RWPE2 (cell line): ENCODE results near the gene LHX4.

Experiments used
- ATAC-seq: fragments of 200-7000 bp; cut with Tn5 transposase; 3 replicates; pipeline ENCODE4 v1.9.1; 2021; ENCODE audit warnings: low read depth
- DNase-seq: peaks from one replicate; pipeline ENCODE4 v3.0.0-alpha.2; 2020; ENCODE audit warnings: low spot score
- H3K27ac ChIP-seq: fragments of 450-650 bp; 2 replicates; pipeline ENCODE4 v1.5.1; 2017; ENCODE audit warnings: mild to moderate bottlenecking; ENCODE audit not compliant: poor library complexity, severe bottlenecking
- H3K27me3 ChIP-seq: fragments of 250-450 bp; sonication (Bioruptor Pico); 2 replicates; pipeline ENCODE4 v1.5.1; 2021; ENCODE audit warnings: mild to moderate bottlenecking, moderate library complexity; ENCODE audit not compliant: insufficient read depth, poor library complexity, severe bottlenecking
- H3K36me3 ChIP-seq: fragments of 250-450 bp; sonication (Bioruptor Pico); 2 replicates; pipeline ENCODE4 v1.5.1; 2020; ENCODE audit warnings: low read depth, mild to moderate bottlenecking, moderate library complexity
- H3K4me1 ChIP-seq: fragments of 250-450 bp; sonication (Bioruptor Pico); 2 replicates; pipeline ENCODE4 v1.5.1; 2021; ENCODE audit warnings: mild to moderate bottlenecking, moderate library complexity; ENCODE audit not compliant: insufficient read depth, poor library complexity, severe bottlenecking
- H3K4me3 ChIP-seq: fragments of 250-450 bp; sonication (Bioruptor Pico); 2 replicates; pipeline ENCODE4 v1.5.1; 2021; ENCODE audit warnings: mild to moderate bottlenecking, moderate library complexity; ENCODE audit not compliant: severe bottlenecking
- H3K9me3 ChIP-seq: fragments of 250-450 bp; sonication (Bioruptor Pico); 2 replicates; pipeline ENCODE4 v1.5.1; 2021; ENCODE audit warnings: mild to moderate bottlenecking, moderate library complexity; ENCODE audit not compliant: severe bottlenecking
- CTCF ChIP-seq: fragments of 450-650 bp; IDR thresholded peaks from one replicate; pipeline ENCODE4 v1.5.1; 2017; ENCODE audit warnings: mild to moderate bottlenecking, moderate library complexity; ENCODE audit not compliant: poor library complexity, severe bottlenecking

The LHX4 gene

DNA sequence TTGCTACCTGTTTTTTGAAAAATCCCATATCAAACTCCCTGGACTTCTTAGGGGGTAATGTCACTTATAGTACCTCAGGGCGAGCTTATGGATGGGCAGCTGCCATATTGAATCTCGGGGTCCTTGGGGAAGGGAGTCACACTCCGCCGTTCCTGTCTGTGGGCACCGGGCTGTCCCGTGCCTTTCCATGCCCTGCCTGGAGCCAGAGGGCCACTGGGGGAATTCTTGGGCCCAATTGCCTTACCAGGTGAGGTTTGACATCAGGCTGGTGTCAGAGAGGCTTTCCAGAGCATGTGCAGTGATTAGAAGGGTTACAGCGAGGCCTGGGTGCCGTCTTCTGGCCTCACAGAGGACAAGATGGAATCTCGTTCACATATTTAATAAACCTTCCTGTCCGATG, 46.6 kb upstream of the LHX4 start:
- H3K27ac ChIP-seq, result no peak overlapping the region
- no peak for TF ChIP-seq CTCF
- no peak overlapping the region for H3K4me3 ChIP-seq
- ATAC-seq, result no peak
- no peaks in the 10 kb centered on the region for H3K4me1 ChIP-seq
- H3K36me3 ChIP-seq, result peaks cover 79% of the 10 kb centered on the region
- H3K27me3 ChIP-seq, result no peaks in the 10 kb centered on the region
- DNase-seq, result peak; percentile 23
- no peaks in the 10 kb centered on the region for H3K9me3 ChIP-seq

DNA sequence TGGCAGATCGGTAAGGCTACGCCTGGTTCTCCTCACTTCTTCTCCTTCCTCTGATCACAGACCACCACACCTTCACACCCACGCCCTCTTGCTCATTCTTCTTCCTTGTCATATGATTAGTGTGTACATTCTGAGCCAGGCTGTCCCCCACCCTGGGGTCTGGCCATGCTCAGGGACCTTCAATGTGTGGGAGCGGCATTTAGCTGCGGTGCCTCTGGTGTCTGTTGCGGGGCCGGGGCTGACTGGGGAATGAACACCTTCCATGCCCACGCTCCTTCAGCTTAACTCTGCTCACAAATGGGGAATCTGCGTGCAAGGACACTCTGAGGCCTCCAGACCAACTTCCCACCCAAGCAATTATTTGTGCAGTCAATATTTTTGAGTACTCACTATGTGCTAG, 46.0 kb upstream of the LHX4 start:
- TF ChIP-seq CTCF, result no peak
- H3K4me3 ChIP-seq, result no peak overlapping the region
- peaks cover 79% of the 10 kb centered on the region for H3K36me3 ChIP-seq
- DNase-seq (peak; percentile 47), ATAC-seq (no peak)
- no peaks in the 10 kb centered on the region for H3K9me3 ChIP-seq
- no peaks in the 10 kb centered on the region for H3K4me1 ChIP-seq
- no peak overlapping the region for H3K27ac ChIP-seq
- no peaks in the 10 kb centered on the region for H3K27me3 ChIP-seq

DNA sequence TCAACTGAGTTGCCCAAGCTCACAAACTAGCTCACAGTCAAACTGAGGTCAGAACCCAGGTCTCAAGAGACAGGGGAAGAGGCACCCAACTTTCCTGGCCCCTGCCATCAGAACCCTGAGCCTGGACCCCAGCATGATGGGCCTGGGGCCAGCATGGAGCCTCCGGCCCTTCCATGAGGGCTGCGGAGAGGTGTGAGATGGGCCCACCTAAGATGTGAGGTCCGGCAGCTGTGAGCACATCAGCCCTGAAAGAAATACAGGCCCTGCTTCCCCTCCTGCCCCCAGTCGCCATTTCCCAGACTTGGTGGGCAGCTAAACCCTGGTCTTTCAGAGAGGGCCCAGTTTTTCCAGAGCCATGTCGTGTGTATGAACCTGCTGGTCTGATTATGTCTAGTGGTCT, 44.8 kb upstream of the LHX4 start:
- Histone ChIP-seq H3K4me3 (no peak overlapping the region), H3K27ac (no peak overlapping the region), H3K4me1 (no peaks in the 10 kb centered on the region), H3K9me3 (no peaks in the 10 kb centered on the region), H3K36me3 (peaks cover 77% of the 10 kb centered on the region), H3K27me3 (no peaks in the 10 kb centered on the region)
- no peak for TF ChIP-seq CTCF
- ATAC-seq (no peak), DNase-seq (peak; percentile 19)

- ATAC-seq, result no peak
- Histone ChIP-seq H3K9me3 (no peaks in the 10 kb centered on the region), H3K36me3 (peaks cover 77% of the 10 kb centered on the region), H3K27ac (no peak overlapping the region), H3K4me3 (no peak overlapping the region), H3K27me3 (no peaks in the 10 kb centered on the region), H3K4me1 (no peaks in the 10 kb centered on the region)
- DNase-seq, result peak; percentile 41
- TF ChIP-seq CTCF, result no peak
Measured at GRCh38 chr1:180185971-180186645, 44.0 kb upstream of the LHX4 start.

DNA sequence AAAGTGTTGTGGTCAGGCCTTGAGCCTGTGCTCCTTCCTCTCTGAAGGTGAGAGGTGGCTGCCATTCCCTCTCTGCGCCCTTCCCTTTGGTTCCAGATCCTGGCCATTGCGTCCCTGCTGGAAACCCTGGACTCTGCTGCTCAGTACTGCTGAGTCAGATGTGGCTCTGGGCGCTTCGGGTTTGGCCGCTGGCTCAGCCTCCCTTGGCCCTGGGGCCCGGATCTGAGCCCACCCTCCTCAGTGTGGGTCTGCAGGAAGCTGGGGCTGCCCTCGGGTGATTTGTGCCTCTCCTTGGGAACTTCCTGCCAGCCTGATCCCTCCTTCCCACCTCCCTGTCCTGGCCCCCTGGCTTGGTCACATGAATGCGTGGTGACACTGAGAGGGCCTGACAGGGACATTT, 43.2 kb upstream of the LHX4 start:
- Histone ChIP-seq H3K4me1 (no peaks in the 10 kb centered on the region), H3K9me3 (no peaks in the 10 kb centered on the region), H3K4me3 (no peak overlapping the region), H3K36me3 (peaks cover 75% of the 10 kb centered on the region), H3K27ac (no peak overlapping the region), H3K27me3 (no peaks in the 10 kb centered on the region)
- no peak for TF ChIP-seq CTCF
- no peak for ATAC-seq
- peak; percentile 26 for DNase-seq
